ENCODE data around the gene DEDD.

DEDD gene

GRCh38 chr1:161085165-161085564 is 47.3 kb downstream of the DEDD start:
- no peak for TF ChIP-seq TAF1 (IDR thresholded peaks at IDR 0.05; ENCODE audit: low read depth)
- TF ChIP-seq EGR1 (IDR thresholded peaks at IDR 0.05) = no peak
- no peak for TF ChIP-seq CEBPB (IDR thresholded peaks at IDR 0.05)
- no peak for TF ChIP-seq TEAD4 (IDR thresholded peaks at IDR 0.05)
- no peak for TF ChIP-seq MAX (IDR thresholded peaks at IDR 0.05)
- TF ChIP-seq CREB1 (IDR thresholded peaks at IDR 0.05; ENCODE audit: low read depth) = no peak
- TF ChIP-seq TCF12 (IDR thresholded peaks at IDR 0.05; ENCODE audit: low read depth) = no peak
- no peak for TF ChIP-seq EP300 (IDR thresholded peaks at IDR 0.05; ENCODE audit: borderline replicate concordance)
- no peak for TF ChIP-seq ZBTB7A (IDR thresholded peaks at IDR 0.05; ENCODE audit: low read depth)
- no peak for TF ChIP-seq FOXM1 (IDR thresholded peaks at IDR 0.05; ENCODE audit: borderline replicate concordance, low read depth)
- no peak for TF ChIP-seq REST (IDR thresholded peaks at IDR 0.05; ENCODE audit: low read depth)

GRCh38 chr1:161084597-161084988 is 47.9 kb downstream of the DEDD start:
- TF ChIP-seq TAF1 (IDR thresholded peaks at IDR 0.05; ENCODE audit: low read depth) (no peak), REST (IDR thresholded peaks at IDR 0.05; ENCODE audit: low read depth) (no peak), FOXM1 (IDR thresholded peaks at IDR 0.05; ENCODE audit: borderline replicate concordance, low read depth) (no peak), ZBTB7A (IDR thresholded peaks at IDR 0.05; ENCODE audit: low read depth) (no peak), EP300 (IDR thresholded peaks at IDR 0.05; ENCODE audit: borderline replicate concordance) (no peak), MAX (IDR thresholded peaks at IDR 0.05) (no peak), EGR1 (IDR thresholded peaks at IDR 0.05) (no peak), USF1 (IDR thresholded peaks at IDR 0.05) (no peak), NFIC (IDR thresholded peaks at IDR 0.05) (no peak)

GRCh38 chr1:161083748-161084596 is 48.5 kb downstream of the DEDD start:
- no peak for TF ChIP-seq TAF1 (IDR thresholded peaks at IDR 0.05; ENCODE audit: low read depth)
- TF ChIP-seq YY1 (IDR thresholded peaks at IDR 0.05; ENCODE audit: low read depth) = no peak
- TF ChIP-seq CREB1 (IDR thresholded peaks at IDR 0.05; ENCODE audit: low read depth) = no peak
- no peak for TF ChIP-seq TCF12 (IDR thresholded peaks at IDR 0.05; ENCODE audit: low read depth)
- TF ChIP-seq ZBTB7A (IDR thresholded peaks at IDR 0.05; ENCODE audit: low read depth) = no peak; the same call in 1 of the 2 replicates
- TF ChIP-seq FOXM1 (IDR thresholded peaks at IDR 0.05; ENCODE audit: borderline replicate concordance, low read depth) = no peak

- TF ChIP-seq FOXM1 (IDR thresholded peaks at IDR 0.05; ENCODE audit: borderline replicate concordance, low read depth) = peak; percentile 59; the same call in 1 of the 2 replicates
- TF ChIP-seq TAF1 (IDR thresholded peaks at IDR 0.05; ENCODE audit: low read depth) = no peak
- peak; percentile 93 for TF ChIP-seq TCF12 (IDR thresholded peaks at IDR 0.05; ENCODE audit: low read depth)
- peak; percentile 77 for TF ChIP-seq EP300 (IDR thresholded peaks at IDR 0.05; ENCODE audit: borderline replicate concordance)
- peak; percentile 62 for TF ChIP-seq YY1 (IDR thresholded peaks at IDR 0.05; ENCODE audit: low read depth)
- TF ChIP-seq TEAD4 (IDR thresholded peaks at IDR 0.05) = peak; percentile 77
- TF ChIP-seq MAX (IDR thresholded peaks at IDR 0.05) = peak; percentile 48; the same call in 1 of the 2 replicates
- no peak; the same call in 1 of the 2 replicates for TF ChIP-seq RAD21 (IDR thresholded peaks at IDR 0.05; ENCODE audit: low read depth)
- TF ChIP-seq NFIC (IDR thresholded peaks at IDR 0.05) = peak; percentile 80
- TF ChIP-seq USF1 (IDR thresholded peaks at IDR 0.05) = 0 out of 2 replicates have a peak, but pooled peaks have one; percentile 38
- TF ChIP-seq ZBTB7A (IDR thresholded peaks at IDR 0.05; ENCODE audit: low read depth) = no peak; the same call in 1 of the 2 replicates
- peak; percentile 99 for TF ChIP-seq CEBPB (IDR thresholded peaks at IDR 0.05)
- no peak for TF ChIP-seq EGR1 (IDR thresholded peaks at IDR 0.05)
- peak; percentile 73 for TF ChIP-seq CREB1 (IDR thresholded peaks at IDR 0.05; ENCODE audit: low read depth)
- no peak for TF ChIP-seq REST (IDR thresholded peaks at IDR 0.05; ENCODE audit: low read depth)
These were observed 49.3 kb downstream of the DEDD start for GRCh38 chr1:161082996-161083747.

All from Ishikawa (cell line).